Smooth muscle cell (in vitro differentiated cells): ENCODE data around the gene SLC18B1. TPM values are rescaled to one million over a fixed set of nuclear protein-coding genes. Genes with fewer than 3 reads are reported as not detected.

ENCODE experiments used
- DNase-seq: peaks from one replicate; lab custom pipeline; 2025; ENCODE audit not compliant: unreplicated experiment; lab: John Stamatoyannopoulos, UW
- H2AFZ ChIP-seq: fragments of 200-600 bp; sonication (generic); 2 replicates; pipeline ENCODE4 v1.6.0; 2016; ENCODE audit warnings: antibody characterized with exemption, low read depth, mild to moderate bottlenecking
- H3F3A ChIP-seq: fragments of 200-600 bp; sonication (generic); 2 replicates; pipeline ENCODE4 v1.6.0; 2017; ENCODE audit warnings: antibody characterized with exemption, low read depth
- H3K27ac ChIP-seq: fragments of 200-600 bp; sonication (generic); 2 replicates; pipeline ENCODE4 v1.5.1; 2016; ENCODE audit warnings: low read depth, mild to moderate bottlenecking
- H3K27me3 ChIP-seq: fragments of 200-600 bp; sonication (generic); 2 replicates; pipeline ENCODE4 v1.6.1; 2016; ENCODE audit warnings: low read depth, mild to moderate bottlenecking
- H3K36me3 ChIP-seq: fragments of 200-600 bp; sonication (generic); 2 replicates; pipeline ENCODE4 v1.5.1; 2016; ENCODE audit warnings: low read depth
- H3K4me1 ChIP-seq: fragments of 200-600 bp; sonication (generic); 2 replicates; pipeline ENCODE4 v1.5.1; 2016; ENCODE audit warnings: low read depth
- H3K4me2 ChIP-seq: fragments of 200-600 bp; sonication (generic); 2 replicates; pipeline ENCODE4 v1.6.0; 2016; ENCODE audit warnings: mild to moderate bottlenecking
- H3K4me3 ChIP-seq: fragments of 200-600 bp; sonication (generic); 2 replicates; pipeline ENCODE4 v1.5.1; 2016; ENCODE audit warnings: mild to moderate bottlenecking
- H3K79me2 ChIP-seq: fragments of 200-600 bp; sonication (generic); 2 replicates; pipeline ENCODE4 v1.6.0; 2016; ENCODE audit warnings: low read depth, mild to moderate bottlenecking
- H3K9ac ChIP-seq: fragments of 200-600 bp; sonication (generic); 2 replicates; pipeline ENCODE4 v1.6.0; 2016; ENCODE audit warnings: low read depth
- H3K9me3 ChIP-seq: fragments of 200-600 bp; sonication (generic); replicated peaks from 2 replicates; pipeline ENCODE4 v1.5.1; 2016; ENCODE audit warnings: low read depth
- H4K20me1 ChIP-seq: fragments of 200-600 bp; sonication (generic); 2 replicates; pipeline ENCODE4 v1.6.0; 2016; ENCODE audit warnings: low read depth
- CTCF ChIP-seq: fragments of 200-600 bp; sonication (generic); IDR thresholded peaks from 2 replicates; pipeline ENCODE4 v1.5.1; 2017; ENCODE audit warnings: borderline replicate concordance, mild to moderate bottlenecking, antibody characterized with exemption; ENCODE audit not compliant: insufficient read depth, poor library complexity, severe bottlenecking
- WGBS: methylation state at CpG from one replicate; pipeline ENCODE4 v1.1.7; 2016; ENCODE audit warnings: low lambda C conversion rate; 5-methylcytosine and 5-hydroxymethylcytosine counted together
- polyA plus RNA-seq: library from polyadenylated mRNA; unstranded; fragments of >200 nt; fragmentation: Nextera tagmentation; extraction: Ambion mirVana; gene quantifications from 2 replicates; pipeline ENCODE4 v1.2.1, GENCODE V29; 2016
- total RNA-seq: library from RNA; depleted of rRNA; stranded (reverse); fragments of >200 nt; gene quantifications from 2 replicates; pipeline ENCODE4 v1.2.3, GENCODE V29; 2014

The SLC18B1 gene
- total and polyA plus RNA-seq, 2 experiments from 2014 or later, result 7.1 to 7.8 TPM

- TF ChIP-seq CTCF, result no peak
- Histone ChIP-seq H3K4me1 (no peaks in the 10 kb centered on the region), H4K20me1 (no peaks in the 10 kb centered on the region)
These were observed 39.7 kb downstream of the SLC18B1 start for GRCh38 chr6:132758689-132759088.

GRCh38 chr6:132752255-132752654 lies 46.2 kb downstream of the SLC18B1 start:
- no peaks in the 10 kb centered on the region for H3F3A ChIP-seq
- WGBS, result 76% methylated on average over 1 of the region's 1 CpG
- no peak overlapping the region for H3K4me3 ChIP-seq
- H3K9me3 ChIP-seq, result no peaks in the 10 kb centered on the region
- H3K4me1 ChIP-seq, result no peaks in the 10 kb centered on the region
- H3K4me2 ChIP-seq, result no peak overlapping the region
- H3K27me3 ChIP-seq, result peaks cover 6% of the 10 kb centered on the region
- no peak overlapping the region for H3K27ac ChIP-seq
- H3K36me3 ChIP-seq, result no peaks in the 10 kb centered on the region
- no peaks in the 10 kb centered on the region for H3K79me2 ChIP-seq
- TF ChIP-seq CTCF, result no peak
- H2AFZ ChIP-seq, result no peak overlapping the region
- H3K9ac ChIP-seq, result no peak overlapping the region
- DNase-seq, result no peak
- no peaks in the 10 kb centered on the region for H4K20me1 ChIP-seq

More at GRCh38 chr6:132758689-132759088, 39.7 kb downstream of the SLC18B1 start:
- no peak overlapping the region for H3K27ac ChIP-seq
- H3K79me2 ChIP-seq, result no peaks in the 10 kb centered on the region
- H3K36me3 ChIP-seq, result no peaks in the 10 kb centered on the region
- H2AFZ ChIP-seq, result no peak overlapping the region
- peaks cover 6% of the 10 kb centered on the region for H3K27me3 ChIP-seq
- H3K4me3 ChIP-seq, result no peak overlapping the region
- no peak overlapping the region for H3K9ac ChIP-seq
- no peak overlapping the region for H3K4me2 ChIP-seq
- 88% methylated on average over 2 of the region's 2 CpGs for WGBS
- DNase-seq, result no peak
- no peaks in the 10 kb centered on the region for H3F3A ChIP-seq
- H3K9me3 ChIP-seq, result no peaks in the 10 kb centered on the region

GRCh38 chr6:132751828-132752227 lies 46.6 kb downstream of the SLC18B1 start:
- H3K9ac ChIP-seq, result no peak overlapping the region
- H3K79me2 ChIP-seq, result no peaks in the 10 kb centered on the region
- TF ChIP-seq CTCF, result no peak
- no peak overlapping the region for H2AFZ ChIP-seq
- no peak overlapping the region for H3K27ac ChIP-seq
- no peak overlapping the region for H3K4me2 ChIP-seq
- peaks cover 6% of the 10 kb centered on the region for H3K27me3 ChIP-seq
- no peaks in the 10 kb centered on the region for H3K9me3 ChIP-seq
- DNase-seq, result no peak
- whole genome bisulfite sequencing, result 82% methylated on average over 1 of the region's 1 CpG
- no peaks in the 10 kb centered on the region for H3K4me1 ChIP-seq
- H3F3A ChIP-seq, result no peaks in the 10 kb centered on the region
- no peak overlapping the region for H3K4me3 ChIP-seq
- H4K20me1 ChIP-seq, result no peaks in the 10 kb centered on the region
- no peaks in the 10 kb centered on the region for H3K36me3 ChIP-seq

GRCh38 chr6:132751306-132751705 lies 47.1 kb downstream of the SLC18B1 start:
- DNase-seq, result no peak
- H3K36me3 ChIP-seq, result no peaks in the 10 kb centered on the region
- no peak overlapping the region for H3K27ac ChIP-seq
- no peaks in the 10 kb centered on the region for H4K20me1 ChIP-seq
- 95% methylated on average over 4 of the region's 4 CpGs for WGBS
- H3K27me3 ChIP-seq, result peaks cover 6% of the 10 kb centered on the region
- TF ChIP-seq CTCF, result no peak
- H3K9me3 ChIP-seq, result no peaks in the 10 kb centered on the region
- H3K4me3 ChIP-seq, result no peak overlapping the region
- no peak overlapping the region for H2AFZ ChIP-seq
- H3K9ac ChIP-seq, result no peak overlapping the region
- no peaks in the 10 kb centered on the region for H3K4me1 ChIP-seq
- H3F3A ChIP-seq, result no peaks in the 10 kb centered on the region
- H3K79me2 ChIP-seq, result no peaks in the 10 kb centered on the region
- H3K4me2 ChIP-seq, result no peak overlapping the region
